ENCODE data around the gene TNRC18.

The TNRC18 gene

GRCh38 chr7:5425507-5426225 lies 2.0 kb upstream of the TNRC18 start:
- no peak for DNase-seq

- no peak for DNase-seq
Observed at GRCh38 chr7:5424749-5425506, 1.3 kb upstream of the TNRC18 start.

GRCh38 chr7:5423976-5424748 lies 528 bp upstream of the TNRC18 start:
- DNase-seq: no peak

- DNase-seq: no peak
Observed at GRCh38 chr7:5422396-5423305, 983 bp downstream of the TNRC18 start.

GRCh38 chr7:5421714-5422395 lies 1.8 kb downstream of the TNRC18 start:
- DNase-seq: no peak

GRCh38 chr7:5420881-5421713 lies 2.5 kb downstream of the TNRC18 start:
- DNase-seq: no peak

- DNase-seq: no peak
Observed at GRCh38 chr7:5420067-5420880, 3.4 kb downstream of the TNRC18 start.

GRCh38 chr7:5419539-5420066 lies 4.0 kb downstream of the TNRC18 start:
- no peak for DNase-seq

- DNase-seq: no peak
Observed at GRCh38 chr7:5418285-5418582, 5.4 kb downstream of the TNRC18 start.

GRCh38 chr7:5417106-5418071 lies 6.2 kb downstream of the TNRC18 start:
- DNase-seq: no peak

- no peak for DNase-seq
Observed at GRCh38 chr7:5414916-5415315, 8.7 kb downstream of the TNRC18 start.

- DNase-seq: no peak
Observed at GRCh38 chr7:5413449-5413786, 10.2 kb downstream of the TNRC18 start.

- DNase-seq: no peak
Observed at GRCh38 chr7:5408777-5409176, 14.9 kb downstream of the TNRC18 start.

GRCh38 chr7:5406957-5407945 lies 16.4 kb downstream of the TNRC18 start:
- DNase-seq: no peak

- no peak for DNase-seq
Observed at GRCh38 chr7:5404421-5404826, 19.2 kb downstream of the TNRC18 start.

- DNase-seq: no peak
Observed at GRCh38 chr7:5403442-5403841, 20.2 kb downstream of the TNRC18 start.

- DNase-seq: no peak
Observed at GRCh38 chr7:5397736-5398135, 25.9 kb downstream of the TNRC18 start.
